Kidney tubule cell (primary cell): ENCODE data around the gene TMEM170B.
"Not testable (repeated sequence)": the region's sequence is repeated elsewhere in the genome, so short reads cannot be mapped to it uniquely, and the experiment has no call there.

Source experiments
- DNase-seq: peaks from one replicate; pipeline ENCODE4 v3.0.0-alpha.2; 2018; ENCODE audit warnings: low spot score

The TMEM170B gene

DNA sequence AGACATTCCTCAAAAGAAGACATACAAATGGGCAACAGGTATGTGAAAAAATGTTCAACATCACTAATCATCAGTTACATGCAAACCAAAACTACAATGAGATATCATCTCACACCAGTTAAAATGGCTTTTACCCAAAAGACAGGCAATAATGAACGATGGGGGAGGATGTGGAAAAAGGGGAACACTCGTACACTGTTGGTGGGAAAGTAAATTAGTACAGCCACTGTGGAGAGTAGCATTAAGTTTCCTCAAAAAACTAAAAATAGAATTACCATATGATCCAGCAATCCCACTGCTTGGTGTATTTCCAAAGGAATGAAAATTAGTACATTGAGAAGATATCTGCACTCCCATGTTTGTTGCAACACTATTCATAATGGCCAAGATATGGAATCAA is 8.6 kb upstream of the TMEM170B start:
- no peak for DNase-seq

DNA sequence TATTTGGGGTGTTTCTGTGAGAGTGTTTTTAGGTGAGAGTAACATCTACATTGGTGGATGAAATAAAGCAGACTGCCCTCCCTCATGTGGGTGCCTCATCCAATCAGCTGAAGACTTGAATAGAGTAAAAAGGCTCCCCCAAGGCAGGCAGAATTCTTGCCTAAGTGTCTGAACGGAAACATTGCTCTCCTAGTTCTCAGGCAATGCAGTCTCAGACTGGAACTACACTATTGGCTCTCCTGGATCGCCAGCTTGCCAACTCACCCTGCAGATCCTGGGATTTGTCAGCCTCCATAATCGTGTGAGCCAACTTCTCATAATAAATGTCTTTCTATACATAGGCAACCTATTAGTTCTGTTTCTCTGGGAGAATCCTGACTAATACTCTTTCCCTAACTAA is 5.5 kb upstream of the TMEM170B start:
- no peak for DNase-seq

DNA sequence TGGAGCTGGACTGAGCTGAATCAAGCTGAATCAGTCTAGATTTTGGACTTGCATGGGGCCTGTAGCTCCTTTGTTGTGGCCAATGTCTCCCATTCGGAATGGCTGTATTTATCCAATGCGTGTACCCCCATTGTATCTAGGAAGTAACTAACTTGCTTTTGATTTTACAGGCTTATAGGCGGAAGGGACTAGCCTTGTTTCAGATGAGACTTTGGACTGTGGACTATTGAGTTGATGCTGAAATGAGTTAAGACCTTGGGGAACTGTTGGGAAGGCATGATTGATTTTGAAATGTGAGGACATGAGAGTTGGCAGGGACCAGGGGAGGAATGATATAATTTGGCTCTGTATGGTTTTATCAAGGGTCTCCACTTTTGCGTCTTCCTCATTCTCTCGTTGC is 3.0 kb upstream of the TMEM170B start:
- no peak for DNase-seq

DNA sequence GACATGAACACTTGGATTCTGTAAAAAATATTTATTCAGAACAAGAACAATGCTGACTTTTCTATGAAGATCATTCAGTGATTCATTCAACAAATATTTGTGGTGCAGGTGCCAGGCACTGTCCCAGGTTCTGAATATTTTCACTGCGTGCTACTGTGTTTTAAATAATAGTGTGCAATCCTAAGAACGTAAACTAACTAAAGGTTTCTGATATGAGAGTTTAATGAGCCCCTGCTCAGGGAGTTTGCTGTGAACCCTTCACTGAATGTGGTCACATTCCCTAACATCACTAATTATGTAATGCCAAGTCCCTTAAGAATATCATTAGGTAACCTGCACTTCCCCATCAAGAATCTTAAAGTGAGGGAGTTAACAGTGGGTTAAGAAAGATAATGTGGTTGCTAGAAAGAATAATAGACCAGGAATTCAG is 1.7 kb upstream of the TMEM170B start:
- peak; percentile 64 for DNase-seq

DNA sequence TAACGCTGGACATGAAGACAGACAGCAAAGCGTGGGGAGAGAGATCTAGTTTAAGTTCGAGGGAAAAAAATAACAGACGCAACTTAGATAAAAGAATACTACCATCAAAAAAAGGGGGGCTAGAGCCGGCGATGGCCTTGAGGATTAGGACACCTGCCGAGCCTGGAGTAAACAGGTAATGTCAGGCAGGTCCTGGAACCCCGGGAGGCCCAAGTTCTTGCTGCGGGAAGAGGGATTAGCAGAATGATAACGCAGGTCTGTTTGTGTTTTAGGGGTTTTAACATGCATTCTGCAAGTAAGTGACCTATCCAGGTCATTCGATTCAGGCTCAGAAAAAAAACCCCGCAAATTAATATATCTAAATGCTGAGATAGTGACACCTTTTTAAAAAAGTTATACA is 754 bp upstream of the TMEM170B start:
- no peak for DNase-seq

DNA sequence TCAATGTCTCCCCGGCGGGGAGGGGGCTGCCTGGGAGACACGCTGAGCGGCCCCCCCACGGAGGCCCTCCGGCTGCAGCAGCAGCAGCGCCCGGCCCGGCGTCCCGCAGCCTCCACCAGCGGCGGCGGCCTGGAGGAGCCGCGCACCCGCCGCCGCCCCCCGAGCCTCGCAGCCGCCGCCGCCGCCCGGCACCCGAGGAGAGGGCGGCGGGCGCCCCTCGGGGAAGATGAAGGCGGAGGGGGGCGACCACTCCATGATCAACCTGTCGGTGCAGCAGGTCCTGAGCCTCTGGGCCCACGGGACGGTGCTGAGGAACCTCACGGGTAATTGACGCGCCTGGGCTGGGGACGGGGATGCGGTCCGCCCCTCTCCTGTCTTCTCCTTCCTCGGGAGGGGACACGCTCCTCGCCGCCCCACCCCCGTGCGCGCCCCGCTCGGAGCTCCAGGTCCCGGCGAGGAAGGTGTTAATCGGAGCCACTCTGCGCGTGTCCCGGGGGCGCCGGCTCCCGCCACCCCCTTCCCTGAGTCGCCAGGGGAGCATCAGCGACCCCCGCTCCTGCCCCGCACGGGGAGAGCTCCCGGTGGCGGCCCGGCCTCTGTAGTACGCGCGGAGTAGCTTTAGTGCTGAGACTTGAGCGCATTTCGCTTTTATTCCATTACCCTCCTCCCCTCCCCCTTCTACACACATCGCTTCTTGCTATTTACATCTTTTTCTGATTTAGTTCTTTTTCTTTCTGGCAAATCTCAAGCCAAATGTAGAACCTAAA is 686 bp downstream of the TMEM170B start:
- DNase-seq: peak; percentile 3

DNA sequence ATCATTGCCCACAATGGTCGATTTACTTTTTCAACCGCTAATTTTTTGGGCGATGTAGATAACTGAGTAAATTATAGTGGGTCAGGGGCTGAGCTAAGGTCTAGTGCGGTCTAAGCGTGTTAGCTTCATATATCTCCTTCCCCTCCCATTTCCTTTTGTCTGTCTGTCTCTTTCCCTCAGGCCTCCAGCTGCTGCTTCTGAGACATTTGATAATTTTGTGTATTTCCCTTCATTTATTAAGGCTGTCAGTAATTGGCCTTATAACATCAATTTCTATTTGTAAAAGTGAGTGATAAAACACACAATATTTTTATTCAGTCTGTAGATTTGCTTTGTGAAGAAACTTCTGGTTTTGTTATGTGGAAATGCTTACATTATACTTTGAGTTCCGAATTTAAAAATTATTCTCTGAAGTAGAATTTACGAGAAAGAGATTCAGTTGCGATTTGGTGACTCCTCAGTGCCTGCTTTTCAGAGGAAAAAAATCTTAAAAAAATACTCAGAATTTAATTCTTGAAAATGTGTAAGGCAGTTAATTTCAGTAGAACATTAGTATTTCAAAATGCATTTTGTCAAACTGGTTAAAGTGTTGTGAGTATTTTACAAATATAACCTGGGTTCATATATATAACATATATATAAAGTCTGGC is 1.4 kb downstream of the TMEM170B start:
- DNase-seq: no peak

DNA sequence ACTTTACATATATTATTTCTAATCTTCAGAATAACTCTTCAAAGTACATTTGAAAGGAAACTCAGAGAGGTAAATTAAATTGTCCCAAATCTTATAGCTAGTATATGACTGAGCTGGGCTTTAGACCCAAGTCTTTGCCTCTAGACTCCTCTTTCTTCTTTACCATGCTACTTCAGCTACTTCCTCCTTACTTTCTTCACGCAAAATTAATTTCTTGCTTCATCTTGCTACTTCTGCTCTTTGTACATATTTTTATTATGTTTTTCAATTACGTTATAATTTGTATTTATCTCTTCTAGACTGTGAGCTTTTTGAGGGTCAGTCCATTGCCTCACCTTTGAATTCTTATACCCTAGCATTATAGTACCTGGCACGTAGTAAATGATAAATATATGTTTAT is 5.3 kb downstream of the TMEM170B start:
- DNase-seq: no peak

DNA sequence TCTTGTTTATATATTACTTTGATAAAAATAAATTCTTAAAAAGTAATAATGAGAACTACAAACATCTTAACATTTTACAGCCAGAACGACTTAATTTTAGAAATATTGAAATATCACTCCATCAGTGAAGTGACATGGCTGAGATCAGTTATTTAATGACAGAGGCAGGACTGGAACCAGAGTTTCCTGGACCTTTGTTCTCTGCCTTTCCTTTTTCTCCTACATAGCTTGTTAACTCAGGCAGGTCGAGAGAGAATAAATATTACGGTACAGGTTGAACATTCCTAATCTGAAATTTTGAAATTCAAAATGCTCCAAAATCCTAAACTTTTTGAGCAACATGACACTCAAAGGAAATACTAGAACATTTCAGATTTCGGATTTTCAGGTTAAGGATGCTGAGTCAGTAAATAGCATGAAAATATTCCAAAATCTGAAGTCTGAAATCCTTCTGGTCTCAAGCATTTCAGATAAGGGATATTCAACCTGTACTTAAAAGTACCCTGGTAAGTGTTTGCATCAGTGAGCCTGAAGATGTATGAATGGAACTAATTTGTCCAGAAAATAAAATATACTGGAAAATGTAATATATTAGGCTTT is 6.5 kb downstream of the TMEM170B start:
- DNase-seq: no peak

DNA sequence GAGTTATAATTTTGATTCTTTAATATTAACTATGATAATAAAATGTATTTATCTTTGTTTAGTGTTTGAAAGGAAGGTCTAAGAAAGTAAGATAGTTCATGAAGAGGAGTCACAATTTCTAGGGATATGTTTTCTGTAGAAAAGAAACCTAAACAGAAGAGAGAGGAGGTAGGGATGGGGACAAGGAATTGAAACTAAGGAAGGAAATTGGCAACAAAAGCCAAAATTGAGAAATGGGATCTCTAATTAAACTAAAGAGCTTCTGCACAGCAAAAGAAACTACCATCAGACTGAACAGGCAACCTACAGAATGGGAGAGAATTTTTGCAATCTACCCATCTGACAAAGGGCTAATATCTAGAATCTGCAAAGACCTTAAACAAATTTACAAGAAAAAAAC is 10.3 kb downstream of the TMEM170B start:
- not testable (repeated sequence) for DNase-seq

DNA sequence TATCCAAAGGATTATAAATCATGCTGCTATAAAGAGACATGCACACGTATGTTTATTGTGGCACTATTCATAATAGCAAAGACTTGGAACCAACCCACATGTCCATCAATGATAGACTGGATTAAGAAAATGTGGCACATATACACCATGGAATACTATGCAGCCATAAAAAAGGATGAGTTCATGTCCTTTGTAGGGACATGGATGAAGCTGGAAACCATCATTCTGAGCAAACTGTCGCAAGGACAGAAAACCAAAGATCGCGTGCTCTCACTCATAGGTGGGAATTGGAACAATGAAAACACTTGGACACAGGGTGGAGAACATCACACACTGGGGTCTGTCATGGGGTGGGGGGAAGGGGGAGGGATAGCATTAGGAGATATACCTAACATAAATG is 11.0 kb downstream of the TMEM170B start:
- DNase-seq: not testable (repeated sequence)

DNA sequence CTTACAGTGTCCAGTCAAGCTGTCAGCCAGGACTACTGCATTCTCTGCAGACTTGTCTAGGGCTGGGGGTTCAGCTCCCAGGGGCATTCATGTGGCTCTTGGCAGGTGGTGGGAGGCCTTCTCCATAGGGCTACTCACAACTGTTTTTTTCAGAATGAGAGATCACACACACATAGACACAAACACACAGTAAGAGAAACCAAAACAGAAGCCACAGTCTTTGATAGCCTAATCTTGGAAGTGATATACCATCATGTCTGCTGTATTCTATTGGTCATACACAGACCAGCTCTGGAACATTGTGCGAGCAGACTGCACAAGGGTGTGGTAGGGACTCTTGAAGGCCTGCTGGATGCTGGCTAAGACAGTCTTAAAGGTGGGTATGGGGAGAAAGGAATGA is 13.5 kb downstream of the TMEM170B start:
- no peak for DNase-seq

DNA sequence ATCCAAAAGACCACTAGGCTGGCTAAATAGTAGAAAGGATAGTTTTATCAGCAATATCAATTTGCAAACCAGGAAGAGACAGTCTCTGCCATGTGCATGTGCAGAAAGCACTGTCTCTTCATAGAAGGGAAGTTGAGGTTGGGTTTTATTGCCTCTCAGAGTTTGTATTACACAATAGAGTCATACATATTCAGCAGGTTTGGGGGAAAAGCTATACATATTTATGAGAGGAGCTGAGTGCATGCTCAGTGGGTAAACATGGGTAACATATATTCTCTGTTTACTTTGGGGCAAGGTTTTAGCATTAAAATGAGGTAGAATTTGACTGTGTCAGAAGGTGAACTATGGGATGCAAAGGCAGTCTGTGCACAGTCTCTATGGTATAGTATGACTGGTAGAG is 14.9 kb downstream of the TMEM170B start:
- no peak for DNase-seq

DNA sequence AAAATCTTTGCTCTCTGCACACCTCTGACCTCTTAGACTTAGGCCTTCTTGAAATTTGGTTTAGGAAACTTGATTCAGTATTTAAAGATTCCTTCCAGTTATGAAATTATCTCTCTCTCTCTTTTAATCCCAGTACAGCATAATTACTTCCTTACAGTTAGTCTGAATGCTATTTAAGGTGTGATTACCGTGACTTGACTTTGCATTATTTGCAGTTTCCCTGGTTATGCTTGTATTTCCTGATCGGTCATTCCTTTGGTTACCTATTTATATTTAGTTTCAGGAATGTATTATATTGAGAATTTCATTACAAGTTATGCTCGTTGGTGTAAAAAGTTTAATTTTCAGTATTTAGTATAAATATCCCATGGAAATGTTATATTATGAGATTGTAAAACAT is 16.3 kb downstream of the TMEM170B start:
- DNase-seq: no peak

DNA sequence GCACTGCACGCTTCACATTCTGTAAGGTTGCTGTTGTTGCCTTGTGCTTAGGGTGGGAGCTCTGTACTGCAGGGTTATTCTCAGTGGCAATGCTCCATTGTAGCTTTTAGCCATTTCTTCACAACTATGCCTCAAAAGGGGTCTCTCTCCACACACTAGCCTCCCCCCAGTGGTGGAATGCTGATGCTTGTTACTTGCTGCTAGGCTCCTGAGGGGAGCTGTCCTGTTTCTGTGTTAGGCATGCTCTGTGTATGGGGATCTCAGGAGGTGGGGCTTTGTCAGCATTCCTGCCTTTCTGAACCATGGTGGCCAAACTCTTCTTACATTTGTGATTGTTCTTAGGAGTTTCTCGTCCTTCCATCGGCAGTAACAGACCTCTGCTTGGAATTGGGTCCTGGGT is 18.8 kb downstream of the TMEM170B start:
- no peak for DNase-seq

DNA sequence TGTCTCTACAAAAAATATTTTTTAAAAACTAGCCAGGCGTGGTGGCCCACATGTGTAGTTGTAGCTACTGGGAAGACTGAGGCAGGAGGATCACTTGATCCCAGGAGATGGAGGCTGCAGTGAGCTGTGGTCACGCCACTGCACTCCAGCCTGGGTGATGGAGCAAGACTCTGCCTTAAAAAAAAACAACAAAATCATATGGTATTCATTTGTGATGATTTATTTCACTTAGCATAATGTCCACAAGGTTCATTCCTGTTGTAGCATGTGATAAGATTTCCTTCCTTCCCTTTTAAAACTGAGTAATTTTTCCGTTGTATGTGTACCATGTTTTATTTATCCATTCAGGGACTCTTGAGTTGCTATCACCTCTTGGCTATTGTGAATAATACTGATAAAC is 26.2 kb downstream of the TMEM170B start:
- no peak for DNase-seq

DNA sequence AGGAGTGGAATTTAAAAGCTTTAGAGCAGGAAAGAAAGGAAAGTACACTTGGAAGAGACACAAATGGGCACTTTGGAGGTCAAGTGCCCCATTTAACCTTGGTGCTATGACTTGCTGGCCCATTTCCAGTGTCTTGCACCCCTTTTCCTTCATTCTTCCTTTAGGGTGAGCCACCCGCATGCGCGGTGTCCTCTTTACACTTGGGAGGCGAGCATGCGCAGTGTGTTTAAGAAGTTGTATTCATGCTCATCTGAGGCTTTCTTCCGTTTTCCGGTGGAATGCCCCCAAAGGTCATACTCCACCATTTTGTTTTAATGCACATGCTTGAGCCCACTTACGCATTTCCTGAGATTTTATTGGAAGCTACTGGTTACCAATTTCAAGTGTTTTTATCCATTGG is 29.1 kb downstream of the TMEM170B start:
- no peak for DNase-seq

DNA sequence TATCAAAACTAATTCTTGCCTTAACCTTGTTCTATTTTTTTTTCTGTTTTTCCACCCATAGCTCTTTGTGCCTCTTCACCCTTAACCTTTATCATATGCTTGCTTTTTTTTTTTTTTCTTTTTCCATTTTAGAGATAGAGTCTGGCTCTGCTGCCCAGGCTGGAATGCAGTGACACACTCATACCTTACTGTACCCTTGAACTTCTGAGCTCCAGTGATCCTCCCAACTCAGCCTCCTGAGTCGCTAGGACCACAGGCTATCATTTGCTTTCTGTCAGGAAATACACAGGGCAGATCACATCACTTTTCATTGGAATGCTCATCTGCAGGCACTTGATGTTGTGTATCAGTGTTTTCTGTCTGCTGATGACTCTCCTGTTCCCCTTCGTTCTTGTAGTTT is 33.5 kb downstream of the TMEM170B start:
- DNase-seq: no peak

DNA sequence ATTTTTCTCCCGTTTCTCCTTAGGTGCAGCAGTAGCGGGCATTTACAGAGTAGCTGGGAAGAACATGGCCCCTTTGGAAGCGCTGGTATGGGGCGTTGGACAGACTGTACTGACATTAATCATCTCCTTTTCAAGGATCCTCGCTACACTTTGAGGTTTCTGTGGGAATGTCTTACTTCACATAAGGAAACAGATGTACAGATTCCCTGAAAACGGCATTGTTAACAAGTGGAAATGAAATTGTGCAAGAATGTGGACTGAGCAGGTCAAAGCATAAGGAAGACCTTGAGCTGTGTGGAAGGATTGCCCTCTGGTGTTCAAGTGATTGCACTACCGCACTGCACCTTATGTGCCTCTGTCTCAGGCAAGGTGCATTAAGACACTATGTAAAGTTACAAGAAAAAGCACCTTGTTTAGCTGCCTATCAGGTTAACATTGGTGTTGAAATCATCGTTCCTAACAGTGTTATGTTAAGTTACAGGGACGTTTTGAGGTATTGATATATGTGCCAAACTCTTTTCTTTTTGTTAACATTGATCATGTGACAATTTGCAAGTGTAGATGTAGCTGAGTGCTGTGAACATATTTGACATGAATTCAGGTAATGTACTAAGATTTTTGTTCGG is 38.0 kb downstream of the TMEM170B start:
- DNase-seq: peak; percentile 79

DNA sequence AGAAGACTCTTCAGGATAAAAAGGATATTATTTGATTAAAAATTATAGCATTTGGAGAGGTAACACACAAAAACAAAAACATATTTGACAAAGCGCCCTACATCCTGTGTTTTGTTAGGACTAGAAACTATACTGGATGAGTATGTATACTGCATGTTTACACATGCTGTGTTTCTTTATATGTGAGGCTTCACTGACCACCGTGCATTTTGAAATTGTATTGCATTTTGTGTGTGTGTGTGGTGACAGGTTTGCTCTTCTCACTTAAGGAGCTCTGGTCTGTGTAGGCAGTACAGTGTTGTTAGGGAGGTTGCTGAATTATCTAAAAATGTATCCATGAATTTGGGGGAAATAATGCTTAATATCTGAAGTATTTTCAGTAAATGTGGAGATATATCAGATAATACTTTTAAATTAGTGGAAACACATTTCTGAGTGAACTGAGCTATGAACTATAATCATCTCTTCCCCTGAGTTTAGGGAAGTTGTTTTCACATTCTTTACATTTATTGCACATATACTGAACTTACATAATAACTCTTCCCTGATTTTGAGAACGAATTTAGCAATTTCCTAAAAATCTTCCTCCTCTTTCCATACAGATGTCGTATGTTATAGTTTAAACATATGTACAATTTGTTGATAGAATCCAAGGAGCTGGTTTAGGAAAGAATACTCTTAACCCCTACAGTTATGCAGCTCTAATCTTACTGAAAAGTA is 43.3 kb downstream of the TMEM170B start:
- DNase-seq: no peak

DNA sequence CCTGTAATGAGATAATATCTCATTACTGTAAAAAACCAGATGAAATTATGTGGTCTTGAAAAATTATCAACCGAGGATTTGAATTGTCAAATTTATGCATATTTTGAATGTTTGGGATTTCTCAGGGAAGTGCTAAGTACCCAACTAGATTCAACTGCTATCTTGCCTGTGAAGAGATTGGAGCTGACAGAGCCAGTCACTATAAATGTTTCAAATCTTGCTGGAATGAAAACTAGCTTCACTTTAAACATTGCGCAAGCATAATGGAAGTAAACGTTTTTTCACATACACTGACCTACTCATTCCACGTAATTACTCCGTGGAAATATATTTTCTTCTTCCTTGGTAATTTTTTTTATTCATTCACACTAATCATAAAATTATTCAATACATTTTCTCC is 46.7 kb downstream of the TMEM170B start:
- no peak for DNase-seq

DNA sequence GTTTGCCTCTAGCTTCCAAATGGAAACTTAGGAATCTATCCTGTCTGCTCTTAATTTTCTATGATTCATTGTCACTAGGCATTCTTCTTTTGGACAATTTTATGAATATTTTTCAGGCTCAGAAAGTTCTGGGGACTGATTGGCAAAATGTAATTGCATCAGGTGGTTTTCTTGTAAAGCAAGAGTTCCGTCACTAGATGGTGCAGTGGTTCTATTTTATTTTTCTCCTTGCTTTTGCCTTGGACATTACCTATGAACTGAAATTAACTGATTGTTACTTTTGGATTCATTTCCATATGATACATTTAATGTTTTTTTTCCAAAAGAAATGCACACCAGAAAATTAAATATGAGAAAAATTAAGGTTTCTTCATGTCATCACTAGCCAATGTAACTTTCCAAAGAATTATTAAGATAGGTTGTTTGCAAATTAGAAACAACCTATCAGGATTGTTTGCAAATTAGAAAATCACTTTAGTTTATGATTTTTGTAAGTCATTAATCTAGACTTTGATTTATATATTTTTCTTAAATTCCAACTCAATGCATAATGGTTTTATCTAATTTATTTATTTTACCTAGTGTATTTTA is 48.0 kb downstream of the TMEM170B start:
- DNase-seq: peak; percentile 68
